ENCODE results near the gene MIB1. TPM values are rescaled to one million over a fixed set of nuclear protein-coding genes. Genes with fewer than 3 reads are reported as not detected.

The MIB1 gene
- total and polyA plus RNA-seq, 12 donors: 3.1 to 50.1 (median 20.7) TPM

DNA sequence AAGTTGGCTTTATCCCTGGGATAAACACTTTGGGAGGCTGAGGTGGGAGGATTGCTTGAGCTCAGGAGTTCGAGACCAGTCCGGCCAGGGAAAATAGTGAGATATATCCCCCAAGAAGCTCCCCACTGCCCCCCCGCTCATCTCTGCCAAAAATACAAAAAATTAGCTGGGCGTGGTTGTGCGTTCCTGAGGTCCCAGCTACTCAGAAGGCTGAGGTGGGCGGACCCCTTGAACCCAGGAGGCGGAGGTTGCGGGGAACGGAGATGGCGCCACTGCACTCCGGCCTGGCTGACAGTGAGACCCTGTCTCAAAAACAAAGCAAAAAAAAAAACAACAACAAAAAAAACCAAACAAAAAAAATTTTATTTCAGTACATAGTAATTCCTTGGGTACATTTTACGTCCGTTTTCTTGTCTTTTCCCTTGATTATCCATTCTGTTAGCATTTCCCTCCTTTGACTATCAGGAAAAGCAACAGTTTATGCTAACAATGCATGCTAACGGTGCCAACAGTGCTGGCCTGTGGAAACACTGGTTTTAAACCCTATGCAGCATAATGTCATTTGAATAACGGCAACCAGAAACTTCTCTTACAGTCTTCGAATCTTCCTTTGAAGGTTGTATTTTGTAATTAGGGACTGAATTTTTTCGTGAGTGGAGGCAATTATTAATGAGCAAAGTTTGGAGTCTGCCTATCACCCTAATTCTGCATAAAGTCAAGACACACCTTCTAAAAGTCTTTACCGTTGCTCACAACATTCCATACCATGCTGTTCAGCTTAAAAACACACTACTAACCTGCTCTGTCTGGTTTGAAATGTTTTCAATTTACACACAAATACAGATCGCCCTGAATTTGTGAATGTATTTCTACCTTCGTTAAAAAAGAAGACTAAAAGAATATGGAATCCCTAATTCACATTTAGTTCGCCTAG, 721 bp upstream of the MIB1 start:
- Histone ChIP-seq H3K36me3 (replicated peaks in 1 of 2) (no peaks in the 10 kb centered on the region), H3K27ac (peak overlapping the region in 4 of 5 donors; percentile 16 to 98 (median 64)), H3K4me1 (replicated peaks in 1 of 2) (peaks cover 7 to 23% of the 10 kb centered on the region in 2 donors), H3K27me3 (no peaks in the 10 kb centered on the region), H3K4me3 (peak overlapping the region in 2 of 4 donors; percentile 41 to 95), H3K9me3 (replicated peaks in 1 of 3) (no peaks in the 10 kb centered on the region)
- DNase-seq: peak in 4 of 7 donors; percentile 13 to 56 (median 24)
- 47 to 53% (median 51%) methylated on average over 21 of the region's 21 CpGs for WGBS, 4 donors
- TF ChIP-seq, protein P1, sequence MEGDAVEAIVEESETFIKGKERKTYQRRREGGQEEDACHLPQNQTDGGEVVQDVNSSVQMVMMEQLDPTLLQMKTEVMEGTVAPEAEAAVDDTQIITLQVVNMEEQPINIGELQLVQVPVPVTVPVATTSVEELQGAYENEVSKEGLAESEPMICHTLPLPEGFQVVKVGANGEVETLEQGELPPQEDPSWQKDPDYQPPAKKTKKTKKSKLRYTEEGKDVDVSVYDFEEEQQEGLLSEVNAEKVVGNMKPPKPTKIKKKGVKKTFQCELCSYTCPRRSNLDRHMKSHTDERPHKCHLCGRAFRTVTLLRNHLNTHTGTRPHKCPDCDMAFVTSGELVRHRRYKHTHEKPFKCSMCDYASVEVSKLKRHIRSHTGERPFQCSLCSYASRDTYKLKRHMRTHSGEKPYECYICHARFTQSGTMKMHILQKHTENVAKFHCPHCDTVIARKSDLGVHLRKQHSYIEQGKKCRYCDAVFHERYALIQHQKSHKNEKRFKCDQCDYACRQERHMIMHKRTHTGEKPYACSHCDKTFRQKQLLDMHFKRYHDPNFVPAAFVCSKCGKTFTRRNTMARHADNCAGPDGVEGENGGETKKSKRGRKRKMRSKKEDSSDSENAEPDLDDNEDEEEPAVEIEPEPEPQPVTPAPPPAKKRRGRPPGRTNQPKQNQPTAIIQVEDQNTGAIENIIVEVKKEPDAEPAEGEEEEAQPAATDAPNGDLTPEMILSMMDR (IDR thresholded peaks at IDR 0.05): no peak
- no peak for TF ChIP-seq POLR2A (IDR thresholded peaks at IDR 0.05)
- intact Hi-C loops (cut with DNase I): loop anchor here in 1 of 2 donors (10.0 kb wide), 1 partner anchor 55 kb away; no protein-coding TSS in a partner anchor

GRCh38 chr18:21741312-21741561, 645 bp downstream of the MIB1 start:
- TF ChIP-seq POLR2A (IDR thresholded peaks at IDR 0.05): no peak
- TF ChIP-seq, protein P1 (IDR thresholded peaks at IDR 0.05): no peak
- no peaks in the 10 kb centered on the region for H3K9me3 ChIP-seq (replicated peaks in 1 of 3)
- H3K36me3 ChIP-seq (replicated peaks in 1 of 2): no peaks in the 10 kb centered on the region
- no peaks in the 10 kb centered on the region for H3K27me3 ChIP-seq
- H3K27ac ChIP-seq: peak overlapping the region; percentile 62 to 98 (median 97)
- 0 to 2% (median 1%) methylated on average over 3 to 39 of the region's 41 CpGs; no CpG with 5 or more reads in 1 of the 4 donors for WGBS, 4 donors
- intact Hi-C loops (cut with DNase I): loop anchor here in 1 of 2 donors (10.0 kb wide), 1 partner anchor 54 kb away; no protein-coding TSS in a partner anchor
- H3K4me1 ChIP-seq (replicated peaks in 1 of 2): peaks cover 7 to 23% of the 10 kb centered on the region in 2 donors
- no peak for DNase-seq
- H3K4me3 ChIP-seq: peak overlapping the region; percentile 5 to 95 (median 66)

GRCh38 chr18:21741562-21742314, 1.1 kb downstream of the MIB1 start:
- H3K4me3 ChIP-seq: peak overlapping the region; percentile 5 to 95 (median 66)
- intact Hi-C loops (cut with DNase I): loop anchor here in 1 of 2 donors (10.0 kb wide), 1 partner anchor 53 kb away; no protein-coding TSS in a partner anchor
- WGBS, 4 donors: 0 to 2% (median 1%) methylated on average over 42 to 49 of the region's 49 CpGs
- H3K27ac ChIP-seq: peak overlapping the region in 3 of 5 donors; percentile 95 to 98 (median 97)
- H3K27me3 ChIP-seq: no peaks in the 10 kb centered on the region
- TF ChIP-seq POLR2A (IDR thresholded peaks at IDR 0.05): no peak
- TF ChIP-seq, protein P1 (IDR thresholded peaks at IDR 0.05): no peak
- peak; percentile 19 to 57 (median 43) for DNase-seq
- H3K9me3 ChIP-seq (replicated peaks in 1 of 3): no peaks in the 10 kb centered on the region
- H3K4me1 ChIP-seq (replicated peaks in 1 of 2): peaks cover 7 to 25% of the 10 kb centered on the region in 2 donors
- H3K36me3 ChIP-seq (replicated peaks in 1 of 2): no peaks in the 10 kb centered on the region

DNA sequence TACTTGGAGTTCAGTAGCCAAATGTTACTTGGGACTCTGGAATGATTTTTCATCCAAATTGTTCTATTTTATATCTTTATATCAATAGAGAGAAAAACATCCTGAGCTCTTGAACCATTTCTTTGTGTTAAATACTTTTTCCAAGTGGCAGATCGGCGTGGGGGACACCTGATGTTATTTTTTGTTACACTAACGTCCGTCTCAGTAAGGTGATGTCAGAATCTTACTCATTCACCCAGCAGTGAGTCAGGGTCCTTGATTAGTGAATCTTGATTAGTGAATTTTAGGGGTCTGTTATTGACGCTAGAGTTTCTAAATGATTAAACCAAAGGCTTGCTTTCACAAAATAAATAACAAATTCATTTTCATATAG, 1.7 kb downstream of the MIB1 start:
- H3K4me1 ChIP-seq (replicated peaks in 1 of 2): peaks cover 7 to 30% of the 10 kb centered on the region in 2 donors
- H3K36me3 ChIP-seq (replicated peaks in 1 of 2): no peaks in the 10 kb centered on the region
- no peak for TF ChIP-seq POLR2A (IDR thresholded peaks at IDR 0.05)
- TF ChIP-seq, protein P1 (IDR thresholded peaks at IDR 0.05): no peak
- intact Hi-C loops (cut with DNase I): loop anchor here in 1 of 2 donors (10.0 kb wide), 1 partner anchor 52 kb away; no protein-coding TSS in a partner anchor
- whole genome bisulfite sequencing, 4 donors: 36 to 50% (median 45%) methylated on average over 5 of the region's 5 CpGs
- DNase-seq: peak in 1 of 7 donors; percentile 11
- H3K4me3 ChIP-seq: peak overlapping the region in 1 of 4 donors; percentile 95
- no peak overlapping the region for H3K27ac ChIP-seq
- H3K27me3 ChIP-seq: no peaks in the 10 kb centered on the region
- no peaks in the 10 kb centered on the region for H3K9me3 ChIP-seq (replicated peaks in 1 of 3)
